NCI-H2171 (cell line): ENCODE data around the gene ADAMTSL1.

ENCODE experiments used
- DNase-seq: peaks from one replicate; lab custom pipeline; 2025; lab: John Stamatoyannopoulos, UW

Gene ADAMTSL1

DNA sequence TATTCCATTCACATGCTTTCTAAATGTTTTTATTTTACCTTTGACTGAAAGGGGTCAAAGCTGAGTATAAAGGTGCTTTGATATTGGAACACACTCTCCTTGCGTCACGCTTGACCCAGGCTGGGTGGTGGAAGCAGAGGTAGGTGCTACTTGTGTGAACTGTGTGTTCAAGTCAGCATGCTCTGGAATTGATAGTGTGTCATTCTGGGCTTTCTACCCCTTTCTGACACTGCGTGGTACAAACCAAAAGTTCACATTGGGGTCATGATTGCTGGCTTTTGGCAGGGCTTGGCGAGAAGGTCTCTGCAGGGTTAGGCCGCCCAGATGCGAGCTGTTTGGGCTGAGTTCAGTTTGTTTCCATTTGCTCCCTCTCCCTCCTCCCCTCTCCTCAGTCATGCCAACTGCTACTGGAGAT lies 131.8 kb downstream of the ADAMTSL1 start:
- no peak for DNase-seq

DNA sequence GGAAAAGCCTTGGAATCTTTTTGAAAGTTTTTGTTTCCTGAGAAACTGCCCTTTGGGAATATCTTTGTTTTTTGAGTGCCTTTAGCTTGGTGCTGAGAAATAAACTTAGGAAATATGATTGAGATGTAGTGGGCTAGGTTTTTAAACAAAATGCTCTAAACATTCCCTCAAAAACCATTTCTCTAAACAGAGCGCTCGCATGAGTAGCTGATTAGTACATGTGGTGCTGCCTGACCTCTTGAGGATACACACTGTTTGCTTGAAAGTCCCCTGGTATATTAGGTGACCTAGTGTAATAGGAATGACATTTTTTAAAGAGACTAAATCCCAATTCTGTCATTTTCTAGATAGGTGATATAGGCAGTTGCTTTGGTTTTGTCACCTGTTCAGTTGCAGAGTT lies 132.3 kb downstream of the ADAMTSL1 start:
- no peak for DNase-seq

DNA sequence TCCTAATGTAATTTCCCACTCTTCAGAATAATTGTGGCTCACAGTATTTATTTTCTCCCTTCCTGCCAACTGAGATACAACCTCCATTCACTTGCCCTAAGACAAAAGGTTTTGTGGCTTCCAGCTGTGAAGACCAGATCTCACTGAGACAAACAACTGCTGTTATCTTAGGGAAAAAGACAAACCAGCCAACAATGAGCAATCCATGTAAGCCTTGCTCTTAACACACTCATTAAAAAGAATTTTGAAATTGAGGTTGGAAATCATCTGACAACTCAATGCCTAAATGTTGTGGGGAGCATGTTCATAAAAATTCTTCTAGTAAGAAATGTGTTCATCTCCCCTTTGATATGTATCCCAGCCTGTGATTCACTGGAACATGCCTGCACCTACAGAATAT lies 132.9 kb downstream of the ADAMTSL1 start:
- DNase-seq: no peak

DNA sequence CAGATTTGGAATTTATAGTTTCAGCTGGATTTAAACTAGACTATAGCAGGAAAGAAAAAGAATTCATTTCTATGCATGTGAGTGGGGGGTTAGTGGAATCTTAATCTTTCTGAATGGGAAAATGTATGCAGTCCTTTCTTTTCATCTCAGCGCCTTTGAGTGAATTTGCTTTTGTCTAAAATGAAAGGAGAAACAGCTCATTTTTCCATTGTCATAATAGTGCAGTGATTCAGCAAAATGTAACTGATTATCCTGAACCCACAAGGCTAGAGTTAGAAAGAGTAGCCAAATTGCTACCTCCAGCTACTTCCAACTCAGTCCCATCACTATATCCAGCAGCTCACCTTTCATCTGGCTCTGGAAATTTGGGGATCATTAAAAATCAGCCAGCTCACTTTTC lies 134.4 kb downstream of the ADAMTSL1 start:
- no peak for DNase-seq

- no peak for DNase-seq
Observed at GRCh38 chr9:18610956-18611355, 137.0 kb downstream of the ADAMTSL1 start.

DNA sequence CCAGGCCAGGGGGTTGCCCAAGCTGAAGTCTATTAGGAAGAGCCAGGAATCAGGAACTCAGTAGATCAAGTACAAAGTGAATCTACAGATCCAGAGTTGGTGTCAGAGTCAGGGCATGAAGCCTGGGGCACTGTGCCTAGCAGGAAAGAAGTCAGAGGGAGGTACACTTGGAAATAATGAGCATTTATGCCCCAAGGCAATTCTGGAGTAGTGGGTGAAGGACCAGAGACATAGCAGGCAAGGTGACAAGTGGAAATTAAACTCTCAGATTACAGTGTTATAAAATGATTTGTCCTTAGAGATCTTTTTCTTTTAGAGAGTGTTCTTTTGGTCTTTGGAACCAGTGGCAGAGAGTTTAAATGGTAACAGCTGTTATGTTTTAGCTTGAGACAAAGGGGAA lies 138.0 kb downstream of the ADAMTSL1 start:
- DNase-seq: no peak

GRCh38 chr9:18614116-18614515 lies 140.2 kb downstream of the ADAMTSL1 start:
- no peak for DNase-seq

DNA sequence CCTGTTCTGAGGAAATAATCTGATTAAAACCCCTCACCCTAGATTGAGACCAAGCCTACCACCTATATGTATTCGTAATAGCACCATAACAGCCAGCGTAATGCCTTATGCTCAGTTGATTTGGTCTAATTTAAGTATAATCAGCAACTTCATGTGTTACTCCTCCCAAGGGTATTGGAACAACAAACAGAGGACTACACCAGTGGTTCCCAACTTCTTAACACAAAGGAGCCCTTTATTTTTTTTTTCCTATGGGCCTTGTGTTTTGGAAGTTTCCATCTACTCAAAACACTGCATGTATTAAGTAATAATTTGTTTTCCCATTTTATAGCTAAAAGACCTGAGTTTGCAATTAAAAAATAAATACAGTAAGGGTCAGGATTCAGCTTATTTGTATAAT lies 140.7 kb downstream of the ADAMTSL1 start:
- no peak for DNase-seq

- DNase-seq: no peak
Observed at GRCh38 chr9:18616976-18617375, 143.0 kb downstream of the ADAMTSL1 start.

DNA sequence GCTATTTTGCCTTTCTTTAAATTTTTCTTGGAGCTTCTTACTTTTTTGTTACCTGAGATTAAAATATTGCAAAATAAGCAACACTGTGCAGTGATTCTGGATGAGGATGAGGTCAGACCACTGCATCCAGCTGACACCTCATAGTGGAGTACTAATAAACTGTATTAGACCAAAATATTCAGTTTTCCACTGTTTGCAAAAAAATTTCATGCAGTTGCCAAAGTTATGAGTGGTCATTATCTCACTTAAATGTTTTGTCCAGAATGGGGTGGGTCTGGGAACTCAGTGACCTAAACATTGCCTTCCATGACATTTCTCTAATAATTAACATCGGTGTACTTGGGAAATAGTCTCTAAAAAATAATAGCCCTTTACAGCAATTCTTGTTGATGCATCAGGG lies 143.8 kb downstream of the ADAMTSL1 start:
- no peak for DNase-seq

DNA sequence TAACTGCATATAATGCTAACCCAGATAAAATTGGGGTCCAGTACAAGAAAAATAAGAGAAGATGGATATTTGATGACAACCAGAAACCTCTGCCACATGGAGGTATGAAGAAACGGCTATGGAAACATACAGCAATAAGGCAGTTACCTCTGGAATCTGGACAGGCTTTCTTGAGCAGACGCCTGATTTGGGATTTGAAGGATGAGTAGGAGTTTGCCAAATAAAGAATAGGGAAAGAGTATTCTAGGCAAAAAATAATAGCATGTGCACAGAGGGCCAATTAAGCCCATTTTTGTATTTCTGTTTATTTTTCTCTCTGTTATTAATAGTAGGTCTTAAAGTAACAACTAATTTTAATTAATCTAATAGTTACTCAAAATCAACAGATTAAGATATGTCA lies 144.9 kb downstream of the ADAMTSL1 start:
- DNase-seq: no peak

DNA sequence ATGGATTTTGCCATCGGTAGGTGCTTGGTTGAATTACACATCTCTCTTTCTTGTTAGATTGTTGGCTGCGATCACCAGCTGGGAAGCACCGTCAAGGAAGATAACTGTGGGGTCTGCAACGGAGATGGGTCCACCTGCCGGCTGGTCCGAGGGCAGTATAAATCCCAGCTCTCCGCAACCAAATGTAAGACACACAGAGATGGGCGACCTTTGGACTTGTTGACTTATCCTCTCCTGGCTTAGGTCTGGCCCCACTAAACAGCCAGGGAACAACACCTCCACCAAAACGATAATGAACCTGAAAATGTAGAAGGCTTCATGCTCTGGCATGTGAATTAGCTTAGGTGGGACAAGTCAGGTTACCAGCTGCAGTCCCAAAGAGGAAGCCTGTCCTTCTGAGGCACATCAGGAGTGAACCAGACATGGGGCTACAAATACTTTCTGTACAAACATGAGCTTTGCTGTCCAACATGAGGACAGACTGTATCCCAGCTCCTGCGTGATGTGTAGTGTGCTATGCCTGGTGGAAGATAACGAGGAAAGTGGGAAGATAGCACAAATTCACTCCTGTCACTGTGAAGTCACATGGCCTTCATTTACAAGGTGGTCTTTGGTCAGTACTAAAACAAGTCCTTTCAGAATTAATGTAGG lies 148.4 kb downstream of the ADAMTSL1 start:
- DNase-seq: no peak

DNA sequence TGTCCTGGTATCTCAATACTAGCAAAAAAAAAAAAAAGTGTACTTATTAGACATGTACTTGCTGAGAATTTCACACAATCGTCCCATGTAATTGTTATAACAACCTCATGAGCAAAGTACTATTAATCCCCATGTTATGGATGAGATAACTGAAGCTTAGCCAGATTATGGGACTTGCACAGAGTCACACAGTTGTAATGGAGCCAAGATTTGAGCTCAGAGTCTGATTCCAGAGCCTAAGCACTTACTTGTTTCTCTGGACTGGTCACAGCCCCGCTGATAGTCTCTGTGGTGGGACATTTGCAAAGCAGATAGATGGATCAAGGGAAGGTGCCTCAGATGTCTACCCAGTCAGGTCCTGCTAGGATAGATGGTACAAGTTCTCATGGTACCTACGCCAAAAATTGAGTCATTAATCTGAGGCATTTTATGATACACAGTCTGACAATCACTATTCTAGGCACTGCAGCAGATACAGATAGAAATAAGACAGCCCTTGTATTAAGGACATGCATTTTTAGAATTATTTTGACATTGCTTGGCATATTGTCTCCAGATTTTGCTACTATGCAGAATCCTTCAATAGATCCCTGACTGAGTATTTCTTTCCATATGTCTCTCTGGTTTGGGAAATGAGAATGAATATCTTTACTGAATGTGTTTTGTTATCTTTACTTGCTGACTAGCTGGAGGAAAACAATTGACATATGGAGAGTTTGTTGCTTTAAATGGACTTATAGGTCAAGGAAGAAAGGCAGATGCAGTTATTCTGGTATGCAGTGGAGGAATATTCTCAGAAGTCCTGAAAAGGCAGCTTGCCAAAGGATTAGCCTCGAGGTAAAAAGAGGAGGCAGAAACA lies 149.5 kb downstream of the ADAMTSL1 start:
- no peak for DNase-seq

- DNase-seq: no peak
Observed at GRCh38 chr9:18626046-18626698, 152.2 kb downstream of the ADAMTSL1 start.

- DNase-seq: no peak
Observed at GRCh38 chr9:18629136-18629535, 155.2 kb downstream of the ADAMTSL1 start.

- no peak for DNase-seq
Observed at GRCh38 chr9:18632632-18633403, 158.9 kb downstream of the ADAMTSL1 start.

DNA sequence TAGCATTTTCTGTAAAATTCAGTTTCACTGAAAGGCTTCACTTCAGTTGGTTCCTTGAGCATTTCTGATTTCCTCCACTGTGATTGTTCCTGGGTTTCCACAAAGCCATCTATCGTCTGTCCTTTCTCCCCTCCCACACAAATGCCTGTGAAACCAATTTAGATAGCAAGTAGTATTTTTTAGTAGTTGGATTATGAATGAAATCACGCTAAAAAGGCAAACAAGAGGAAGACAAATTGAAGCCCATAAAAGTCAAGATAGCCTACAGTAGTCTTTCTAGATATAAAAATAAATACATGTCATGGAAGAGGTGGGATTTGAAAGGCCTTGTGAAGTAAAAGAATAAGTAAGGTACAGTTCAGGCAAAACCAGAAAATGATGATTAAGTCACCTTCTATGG lies 162.8 kb downstream of the ADAMTSL1 start:
- DNase-seq: no peak

GRCh38 chr9:18638371-18639249 lies 164.7 kb downstream of the ADAMTSL1 start:
- DNase-seq: no peak

- no peak for DNase-seq
Observed at GRCh38 chr9:18639911-18640310, 166.0 kb downstream of the ADAMTSL1 start.

DNA sequence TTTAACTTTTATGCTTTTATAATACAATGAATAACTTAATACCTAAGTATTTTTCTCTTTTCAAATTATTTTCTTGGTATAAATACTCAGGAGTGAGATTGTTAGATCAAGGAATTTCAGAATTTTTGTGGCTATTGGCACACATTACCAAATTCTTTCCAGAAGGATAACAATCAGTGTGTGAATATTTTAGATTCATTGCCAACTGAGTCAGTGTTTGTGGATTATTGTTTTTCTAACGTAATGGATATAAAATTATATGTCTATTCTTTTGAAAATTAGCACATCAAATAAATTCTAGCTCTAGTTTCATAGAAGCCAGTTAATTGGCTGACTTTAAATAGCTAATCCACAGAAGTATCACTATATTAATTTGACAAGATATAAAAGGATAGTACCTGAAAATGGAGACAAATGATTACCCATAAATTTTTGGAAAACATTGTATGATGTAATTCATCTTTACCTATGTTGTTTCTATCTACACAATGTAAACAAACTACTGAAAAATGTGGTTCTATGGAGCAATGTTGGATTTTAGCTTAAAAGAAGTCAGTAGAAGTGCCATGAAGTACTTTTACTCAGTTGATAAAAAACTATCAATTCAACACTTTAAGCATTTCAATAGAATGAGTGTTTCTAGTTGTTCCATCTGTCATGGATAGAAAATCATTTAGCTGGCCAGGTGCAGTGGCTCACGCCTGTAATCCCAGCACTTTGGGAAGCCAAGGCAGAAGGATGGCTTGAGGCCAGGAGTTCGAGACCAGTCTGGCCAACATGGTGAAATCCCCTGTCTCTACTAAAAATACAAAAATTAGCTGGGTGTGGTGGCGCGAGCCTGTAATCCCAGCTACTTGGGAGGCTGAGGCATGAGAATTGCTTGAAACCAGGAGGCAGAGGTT lies 185.1 kb downstream of the ADAMTSL1 start:
- DNase-seq: no peak
